CMK (cell line): ENCODE data around the gene TMCC3.

Experiments used
- DNase-seq: peaks from one replicate; pipeline ENCODE4 v3.0.0-alpha.2; 2010; ENCODE audit warnings: low read depth

TMCC3 gene

GRCh38 chr12:94671917-94672316 lies 21.6 kb upstream of the TMCC3 start:
- no peak for DNase-seq

- DNase-seq = no peak
Measured at GRCh38 chr12:94670898-94671297, 20.5 kb upstream of the TMCC3 start.

- no peak for DNase-seq
Measured at GRCh38 chr12:94670075-94670474, 19.7 kb upstream of the TMCC3 start.

GRCh38 chr12:94667031-94667540 lies 16.7 kb upstream of the TMCC3 start:
- no peak for DNase-seq

GRCh38 chr12:94666158-94666557 lies 15.8 kb upstream of the TMCC3 start:
- no peak for DNase-seq

GRCh38 chr12:94663702-94664101 lies 13.3 kb upstream of the TMCC3 start:
- DNase-seq = no peak

GRCh38 chr12:94663071-94663470 lies 12.7 kb upstream of the TMCC3 start:
- DNase-seq = no peak

- DNase-seq = no peak
Measured at GRCh38 chr12:94660436-94660835, 10.1 kb upstream of the TMCC3 start.

- no peak for DNase-seq
Measured at GRCh38 chr12:94659346-94659930, 9.1 kb upstream of the TMCC3 start.

GRCh38 chr12:94658931-94659330 lies 8.6 kb upstream of the TMCC3 start:
- no peak for DNase-seq

GRCh38 chr12:94656556-94656955 lies 6.2 kb upstream of the TMCC3 start:
- no peak for DNase-seq

- no peak for DNase-seq
Measured at GRCh38 chr12:94649349-94650142, 811 bp downstream of the TMCC3 start.

- DNase-seq = no peak
Measured at GRCh38 chr12:94648578-94648977, 1.8 kb downstream of the TMCC3 start.

- DNase-seq = no peak
Measured at GRCh38 chr12:94644141-94644979, 6.0 kb downstream of the TMCC3 start.

- no peak for DNase-seq
Measured at GRCh38 chr12:94643606-94644005, 6.8 kb downstream of the TMCC3 start.

GRCh38 chr12:94641283-94641682 lies 9.1 kb downstream of the TMCC3 start:
- no peak for DNase-seq

- DNase-seq = no peak
Measured at GRCh38 chr12:94640134-94640928, 10.0 kb downstream of the TMCC3 start.

- no peak for DNase-seq
Measured at GRCh38 chr12:94638521-94638920, 11.8 kb downstream of the TMCC3 start.

GRCh38 chr12:94637390-94638113 lies 12.8 kb downstream of the TMCC3 start:
- no peak for DNase-seq

- DNase-seq = no peak
Measured at GRCh38 chr12:94636462-94637085, 13.8 kb downstream of the TMCC3 start.

GRCh38 chr12:94634717-94635116 lies 15.6 kb downstream of the TMCC3 start:
- no peak for DNase-seq
